GM21526 (cell line): Measurements from ENCODE around the gene AICDA.

Experiments used
- ATAC-seq: cut with Tn5 transposase; IDR thresholded peaks from one replicate; pipeline ENCODE4 v1.9.1; 2021; ENCODE audit warnings: moderate library complexity; ENCODE audit not compliant: unreplicated experiment, low FRiP score

AICDA gene

GRCh38 chr12:8561011-8561410, 51.6 kb downstream of the AICDA start:
- ATAC-seq, result no peak

- ATAC-seq, result no peak
Measured at GRCh38 chr12:8559676-8560075, 53.0 kb downstream of the AICDA start.

GRCh38 chr12:8556531-8557097, 56.0 kb downstream of the AICDA start:
- no peak for ATAC-seq

GRCh38 chr12:8554451-8555195, 58.0 kb downstream of the AICDA start:
- no peak for ATAC-seq

GRCh38 chr12:8553088-8553627, 59.5 kb downstream of the AICDA start:
- ATAC-seq, result no peak
